GM23338 (cell line): ENCODE results near the gene FN1. TPM values are rescaled to one million over a fixed set of nuclear protein-coding genes. Genes with fewer than 3 reads are reported as not detected.
A peak's percentile ranks its signal among the peaks of the same experiment; 100 is the strongest.

Experiments used
- ATAC-seq: fragments of 200-7000 bp; cut with Tn5 transposase; 3 replicates; pipeline ENCODE4 v1.9.1; 2020
- DNase-seq: peaks from one replicate; pipeline ENCODE4 v3.0.0-alpha.2; 2015; ENCODE audit warnings: low spot score
- H2AFZ ChIP-seq: fragments of 200-600 bp; sonication (generic); 2 replicates; pipeline ENCODE4 v1.8.0; 2016; ENCODE audit warnings: antibody characterized with exemption, mild to moderate bottlenecking, moderate library complexity
- H3F3A ChIP-seq: fragments of 200-600 bp; sonication (generic); replicated peaks from 2 replicates; pipeline ENCODE4 v1.8.0; 2017; ENCODE audit warnings: antibody characterized with exemption, mixed run types, low read depth
- H3K27ac ChIP-seq: fragments of 200-600 bp; sonication (generic); 2 replicates; pipeline ENCODE4 v1.6.1; 2016; ENCODE audit warnings: low read depth
- H3K27me3 ChIP-seq: fragments of 200-600 bp; sonication (generic); 2 replicates; pipeline ENCODE4 v1.8.0; 2016; ENCODE audit warnings: mild to moderate bottlenecking, mixed run types, moderate library complexity; ENCODE audit not compliant: insufficient read depth
- H3K36me3 ChIP-seq: fragments of 200-600 bp; sonication (generic); 2 replicates; pipeline ENCODE4 v1.8.0; 2016; ENCODE audit warnings: mild to moderate bottlenecking; ENCODE audit not compliant: insufficient read depth
- H3K4me1 ChIP-seq: fragments of 200-600 bp; sonication (generic); 2 replicates; pipeline ENCODE4 v1.8.0; 2016; ENCODE audit warnings: mild to moderate bottlenecking, moderate library complexity; ENCODE audit not compliant: insufficient read depth
- H3K4me2 ChIP-seq: fragments of 200-600 bp; sonication (generic); 2 replicates; pipeline ENCODE4 v1.7.1; 2017; ENCODE audit warnings: mixed run types
- H3K4me3 ChIP-seq: fragments of 200-600 bp; sonication (generic); 2 replicates; pipeline ENCODE4 v1.6.1; 2016; ENCODE audit warnings: mixed run types
- H3K79me2 ChIP-seq: fragments of 200-600 bp; sonication (generic); replicated peaks from 2 replicates; pipeline ENCODE4 v1.8.0; 2017; ENCODE audit warnings: mild to moderate bottlenecking; ENCODE audit not compliant: insufficient read depth
- H3K9me2 ChIP-seq: fragments of 200-600 bp; sonication (generic); 2 replicates; pipeline ENCODE4 v1.8.0; 2017; ENCODE audit not compliant: insufficient read depth
- H4K20me1 ChIP-seq: fragments of 200-600 bp; sonication (generic); replicated peaks from 2 replicates; pipeline ENCODE4 v1.8.0; 2017; ENCODE audit warnings: mild to moderate bottlenecking; ENCODE audit not compliant: insufficient read depth
- H3K27ac Mint-ChIP-seq: 2 replicates; pipeline ENCODE4 v1.8.0; 2020; ENCODE audit warnings: inconsistent platforms, mild to moderate bottlenecking, moderate library complexity, mixed read lengths
- H3K27me3 Mint-ChIP-seq: 3 replicates; pipeline ENCODE4 v1.8.0; 2022; ENCODE audit warnings: low read depth, mild to moderate bottlenecking, moderate library complexity, mixed read lengths, inconsistent platforms; ENCODE audit not compliant: insufficient read depth, poor library complexity
- H3K36me3 Mint-ChIP-seq: 3 replicates; pipeline ENCODE4 v1.8.0; 2021; ENCODE audit warnings: low read depth, mild to moderate bottlenecking, inconsistent platforms, moderate library complexity, mixed read lengths
- H3K4me1 Mint-ChIP-seq: 3 replicates; pipeline ENCODE4 v1.8.0; 2020; ENCODE audit warnings: mild to moderate bottlenecking, inconsistent platforms, mixed read lengths
- H3K4me3 Mint-ChIP-seq: 3 replicates; pipeline ENCODE4 v1.8.0; 2021; ENCODE audit warnings: moderate library complexity, mild to moderate bottlenecking, inconsistent platforms, mixed read lengths
- H3K9me3 Mint-ChIP-seq: 3 replicates; pipeline ENCODE4 v1.8.0; 2020; ENCODE audit warnings: moderate library complexity, mild to moderate bottlenecking, inconsistent platforms, mixed read lengths
- CREB1 ChIP-seq: fragments of 250-450 bp; sonication (Bioruptor Pico); IDR thresholded peaks from 2 replicates; pipeline ENCODE4 v1.5.0; 2020; ENCODE audit warnings: low read depth, mild to moderate bottlenecking, moderate library complexity
- CTCF ChIP-seq, 2 experiments: fragments of 200-600 bp in 1 of 2; sonication (generic) in 1 of 2; conservative IDR thresholded peaks; 2 replicates each; pipeline versions ENCODE4 v1.5.1 to v1.6.1; 2016 to 2017; ENCODE audit warnings: antibody characterized with exemption in 2 of 2, low read depth in 2 of 2, mild to moderate bottlenecking in 2 of 2, moderate library complexity in 1 of 2
- ETS1 ChIP-seq: IDR thresholded peaks from 2 replicates; pipeline ENCODE4 v1.6.1; 2016; ENCODE audit warnings: antibody characterized with exemption
- EZH2 ChIP-seq: fragments of 200-600 bp; sonication (generic); IDR thresholded peaks from one replicate; pipeline ENCODE4 v1.8.0; 2017; ENCODE audit warnings: antibody characterized with exemption, mild to moderate bottlenecking, low read depth; ENCODE audit not compliant: unreplicated experiment
- EZH2phosphoT487 ChIP-seq: fragments of 200-600 bp; sonication (generic); IDR thresholded peaks from one replicate; pipeline ENCODE4 v1.8.1; 2018; ENCODE audit warnings: antibody characterized with exemption; ENCODE audit not compliant: unreplicated experiment
- JUNB ChIP-seq: IDR thresholded peaks from one replicate; pipeline ENCODE4 v1.6.1; 2016; ENCODE audit warnings: antibody characterized with exemption; ENCODE audit not compliant: unreplicated experiment
- NANOG ChIP-seq: IDR thresholded peaks from 2 replicates; pipeline ENCODE4 v1.6.1; 2016; ENCODE audit warnings: antibody characterized with exemption, borderline replicate concordance
- POLR2AphosphoS5 ChIP-seq: IDR thresholded peaks from 2 replicates; pipeline ENCODE4 v1.6.1; 2016; ENCODE audit warnings: antibody characterized with exemption, low read depth
- REST ChIP-seq: IDR thresholded peaks from one replicate; pipeline ENCODE4 v1.6.1; 2018; ENCODE audit warnings: antibody characterized with exemption; ENCODE audit not compliant: unreplicated experiment
- STAT1 ChIP-seq: IDR thresholded peaks from one replicate; pipeline ENCODE4 v1.6.1; 2016; ENCODE audit warnings: antibody characterized with exemption; ENCODE audit not compliant: unreplicated experiment
- ZNF114 ChIP-seq: fragments of 250-450 bp; sonication (Bioruptor Pico); IDR thresholded peaks from 2 replicates; pipeline ENCODE4 v1.5.0; 2020; ENCODE audit warnings: mild to moderate bottlenecking, moderate library complexity
- ZNF331 ChIP-seq: fragments of 250-450 bp; sonication (Bioruptor Pico); IDR thresholded peaks from 2 replicates; pipeline ENCODE4 v1.5.0; 2020; ENCODE audit warnings: low read depth, mild to moderate bottlenecking, moderate library complexity
- ZNF462 ChIP-seq: fragments of 250-450 bp; sonication (Bioruptor Pico); IDR thresholded peaks from 2 replicates; pipeline ENCODE4 v1.5.0; 2020; ENCODE audit warnings: mild to moderate bottlenecking, moderate library complexity
- polyA plus RNA-seq: library from polyadenylated mRNA; unstranded; fragments of >200 nt; fragmentation: Nextera tagmentation; extraction: Ambion mirVana; gene quantifications from 2 replicates; pipeline ENCODE4 v1.2.1, GENCODE V29; 2016
- total RNA-seq: library from RNA; depleted of rRNA; stranded (reverse); fragments of >200 nt; shearing (Covaris generic); gene quantifications from 2 replicates; pipeline ENCODE4 v1.2.3, GENCODE V29; 2014

FN1 gene
- total and polyA plus RNA-seq, 2 experiments from 2014 or later = 79.6 to 255 TPM

GRCh38 chr2:215388002-215388728 is 47.7 kb downstream of the FN1 start:
- 0 out of 2 replicates have a peak, but pooled peaks cover 8% of the 10 kb centered on the region for H4K20me1 ChIP-seq

More at GRCh38 chr2:215388002-215388728, 47.7 kb downstream of the FN1 start:
- Histone ChIP-seq H3K4me2 (no peak overlapping the region; the same call in 1 of the 2 replicates), H2AFZ (no peak overlapping the region), H3K9me2 (no peaks in the 10 kb centered on the region), H3K27me3 (no peaks in the 10 kb centered on the region), H3K4me1 (peaks cover 6% of the 10 kb centered on the region; the same call in 1 of the 2 replicates), H3K4me3 (no peak overlapping the region), H3K36me3 (peaks cover 38% of the 10 kb centered on the region), H3F3A (no peaks in the 10 kb centered on the region), H3K27ac (peak overlapping the region; percentile 14; the same call in 1 of the 2 replicates), H3K79me2 (no peaks in the 10 kb centered on the region)
- TF ChIP-seq CTCF (conservative IDR thresholded peaks at IDR 0.05; ENCODE audit: low read depth in 2 of 2) (no peak), EZH2phosphoT487 (no peak), STAT1 (no peak), REST (no peak), ZNF114 (CRISPR knock-in tag) (no peak), ZNF331 (CRISPR knock-in tag) (no peak), ZNF462 (no peak), NANOG (no peak), CREB1 (no peak), JUNB (no peak), POLR2AphosphoS5 (no peak), ETS1 (no peak), EZH2 (no peak)
- Mint-ChIP-seq H3K9me3 (peaks cover 6% of the 10 kb centered on the region; the same call in 1 of the 3 replicates), H3K4me1 (peaks cover 19% of the 10 kb centered on the region), H3K36me3 (peaks cover 61% of the 10 kb centered on the region), H3K27ac (peak overlapping the region; percentile 45), H3K4me3 (no peak overlapping the region), H3K27me3 (peaks cover 2% of the 10 kb centered on the region)
- ATAC-seq = no peak
- no peak for DNase-seq
